Measurements from ENCODE around the gene LEMD2.

LEMD2 gene

GRCh38 chr6:33830635-33831240 is 41.8 kb upstream of the LEMD2 start:
- no peak overlapping the region for H3K4me3 ChIP-seq (ENCODE audit: low read depth, low read length)
- DNase-seq (ENCODE audit: low read depth): no peak
- in situ Hi-C loops (cut with HindIII; ENCODE audit: low sequenced_read_pairs): no loop called here
- no peak for TF ChIP-seq CTCF (IDR thresholded peaks at IDR 0.05; ENCODE audit: low read depth, low read length, missing control alignments)

GRCh38 chr6:33828764-33829731 is 40.1 kb upstream of the LEMD2 start:
- DNase-seq (ENCODE audit: low read depth): no peak
- H3K4me3 ChIP-seq (ENCODE audit: low read depth, low read length): no peak overlapping the region
- TF ChIP-seq CTCF (IDR thresholded peaks at IDR 0.05; ENCODE audit: low read depth, low read length, missing control alignments): no peak
- in situ Hi-C loops (cut with HindIII; ENCODE audit: low sequenced_read_pairs): no loop called here

DNA sequence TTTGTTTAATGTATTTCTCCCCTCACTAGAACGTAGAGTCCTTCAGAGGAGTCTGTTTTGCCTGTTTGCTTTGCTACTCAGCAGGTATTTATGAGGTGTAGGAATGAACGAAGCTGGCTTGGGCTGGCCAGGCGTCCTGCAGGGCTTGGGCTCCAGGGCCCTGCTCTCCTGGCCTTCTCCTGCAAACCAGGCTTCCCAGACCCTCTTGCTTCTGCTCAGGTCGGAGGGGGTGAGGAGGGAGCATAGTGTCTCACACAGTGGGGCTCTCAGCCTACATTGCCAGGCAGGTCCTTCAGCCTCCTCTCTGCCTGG is 39.5 kb upstream of the LEMD2 start:
- in situ Hi-C loops (cut with HindIII; ENCODE audit: low sequenced_read_pairs): no loop called here
- no peak for DNase-seq (ENCODE audit: low read depth)
- no peak overlapping the region for H3K4me3 ChIP-seq (ENCODE audit: low read depth, low read length)
- no peak for TF ChIP-seq CTCF (IDR thresholded peaks at IDR 0.05; ENCODE audit: low read depth, low read length, missing control alignments)

DNA sequence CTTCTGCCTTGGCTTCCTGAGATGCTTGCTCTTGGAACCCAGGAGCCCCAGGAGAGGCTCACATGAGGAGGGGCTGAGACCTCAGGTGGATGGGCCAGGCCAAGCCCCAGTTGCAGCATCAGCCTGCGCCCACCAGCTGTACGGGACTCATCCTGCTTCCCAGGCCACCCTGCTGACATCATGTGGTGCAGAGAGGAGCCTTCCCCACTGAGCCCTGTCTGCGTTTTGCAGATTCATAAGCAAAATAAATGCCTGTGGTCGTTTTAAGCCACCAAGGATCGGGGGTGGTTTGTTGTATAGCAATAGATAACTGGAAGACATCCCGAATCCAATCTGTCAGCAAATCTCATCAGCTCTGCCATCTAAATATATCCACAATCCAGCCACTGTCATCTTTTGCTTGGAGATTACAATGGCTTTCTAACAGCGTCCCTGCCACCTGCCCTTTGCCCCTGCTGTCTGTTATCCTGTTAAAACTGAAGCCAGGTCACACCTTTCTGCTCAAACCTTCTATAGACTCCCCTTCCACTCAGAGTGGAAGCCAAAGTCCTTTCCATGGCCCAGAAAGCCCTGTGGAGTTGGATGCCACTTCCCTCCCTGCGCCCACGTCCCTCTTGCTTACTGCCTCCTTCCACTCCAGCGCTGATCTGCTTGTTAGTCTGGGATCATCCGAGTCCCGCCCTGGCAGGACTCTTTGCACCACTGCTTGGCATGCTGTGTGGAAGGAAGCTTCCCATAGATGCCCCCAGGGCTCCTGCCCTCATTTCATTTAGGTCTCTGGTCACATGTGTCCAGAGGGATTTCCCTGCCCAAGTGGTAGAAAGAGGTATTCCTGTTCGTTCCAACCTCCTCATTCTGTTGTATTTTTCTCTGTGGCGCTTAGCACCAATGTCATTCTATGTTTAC is 38.9 kb upstream of the LEMD2 start:
- no peak for TF ChIP-seq CTCF (IDR thresholded peaks at IDR 0.05; ENCODE audit: low read depth, low read length, missing control alignments)
- in situ Hi-C loops (cut with HindIII; ENCODE audit: low sequenced_read_pairs): no loop called here
- DNase-seq (ENCODE audit: low read depth): no peak
- no peak overlapping the region for H3K4me3 ChIP-seq (ENCODE audit: low read depth, low read length)

GRCh38 chr6:33826537-33826936 is 37.6 kb upstream of the LEMD2 start:
- in situ Hi-C loops (cut with HindIII; ENCODE audit: low sequenced_read_pairs): no loop called here

More at GRCh38 chr6:33826537-33826936, 37.6 kb upstream of the LEMD2 start:
- no peak overlapping the region for H3K4me3 ChIP-seq (ENCODE audit: low read depth, low read length)
- no peak for DNase-seq (ENCODE audit: low read depth)
- no peak for TF ChIP-seq CTCF (IDR thresholded peaks at IDR 0.05; ENCODE audit: low read depth, low read length, missing control alignments)
